ENCODE results near the gene TUBAL3. TPM values are rescaled to one million over a fixed set of nuclear protein-coding genes. Genes with fewer than 3 reads are reported as not detected.

Gene TUBAL3
- total RNA-seq, 8 experiments from 2014 or later: 0.18 to 0.38 TPM; not detected in 6

- in situ Hi-C loops (cut with MboI; ENCODE audit: low pct_unique_long_range_greater_than_20kb in 2 of 9, low sequenced_read_pairs in 9 of 9, unreplicated experiment in 9 of 9): loop anchor here in 3 of 9 experiments (5.0 to 25.0 kb wide), 3 partner anchors 179 to 606 kb away; partner anchors contain the start of gene AKR1E2 (in 1 of the 3)
- peaks cover 2 to 12% of the 10 kb centered on the region in 2 donors for H3K4me1 ChIP-seq (replicated peaks in 1 of 2)
- ATAC-seq (replicated peaks in 6 of 8): no peak
- 100% methylated on average over 1 of the region's 1 CpG; no CpG with 5 or more reads in 6 of the 10 experiments for WGBS, 10 experiments
- no peak overlapping the region for H3K27ac ChIP-seq
- H3K4me3 ChIP-seq: no peak overlapping the region
Observed at GRCh38 chr10:5442990-5443370, 38.4 kb upstream of the TUBAL3 start.

GRCh38 chr10:5442065-5442989 lies 37.7 kb upstream of the TUBAL3 start:
- in situ Hi-C loops (cut with MboI; ENCODE audit: low pct_unique_long_range_greater_than_20kb in 2 of 9, low sequenced_read_pairs in 9 of 9, unreplicated experiment in 9 of 9): loop anchor here in 3 of 9 experiments (5.0 to 25.0 kb wide), 3 partner anchors 180 to 605 kb away; partner anchors contain the start of gene AKR1E2 (in 1 of the 3)
- WGBS, 10 experiments: 26 to 100% (median 50%) methylated on average over 1 to 9 of the region's 9 CpGs
- Histone ChIP-seq H3K4me3 (no peak overlapping the region), H3K4me1 (replicated peaks in 1 of 2) (peaks cover 2 to 8% of the 10 kb centered on the region in 2 donors), H3K27ac (no peak overlapping the region)
- no peak for ATAC-seq (replicated peaks in 6 of 8)

- WGBS, 10 experiments: 61 to 90% (median 80%) methylated on average over 1 to 4 of the region's 4 CpGs; no CpG with 5 or more reads in 5 of the 10 experiments
- no peak for ATAC-seq (replicated peaks in 6 of 8)
- Histone ChIP-seq H3K27ac (no peak overlapping the region), H3K4me1 (replicated peaks in 1 of 2) (peaks cover 0 to 8% of the 10 kb centered on the region in 2 donors), H3K4me3 (no peak overlapping the region)
- in situ Hi-C loops (cut with MboI; ENCODE audit: low pct_unique_long_range_greater_than_20kb in 2 of 9, low sequenced_read_pairs in 9 of 9, unreplicated experiment in 9 of 9): loop anchor here in 3 of 9 experiments (5.0 to 25.0 kb wide), 3 partner anchors 181 to 604 kb away; partner anchors contain the start of gene AKR1E2 (in 1 of the 3)
Observed at GRCh38 chr10:5441106-5441505, 36.5 kb upstream of the TUBAL3 start.

- in situ Hi-C loops (cut with MboI; ENCODE audit: low pct_unique_long_range_greater_than_20kb in 2 of 9, low sequenced_read_pairs in 9 of 9, unreplicated experiment in 9 of 9): loop anchor here in 3 of 9 experiments (5.0 to 25.0 kb wide), 3 partner anchors 182 to 603 kb away; partner anchors contain the start of gene AKR1E2 (in 1 of the 3)
- ATAC-seq (replicated peaks in 6 of 8): no peak
- H3K27ac ChIP-seq: no peak overlapping the region
- WGBS, 10 experiments: 89 to 100% (median 100%) methylated on average over 1 to 2 of the region's 2 CpGs; no CpG with 5 or more reads in 3 of the 10 experiments
- peaks cover 0 to 8% of the 10 kb centered on the region in 2 donors for H3K4me1 ChIP-seq (replicated peaks in 1 of 2)
- H3K4me3 ChIP-seq: no peak overlapping the region
Observed at GRCh38 chr10:5440206-5440605, 35.6 kb upstream of the TUBAL3 start.

- 87 to 100% (median 95%) methylated on average over 2 to 3 of the region's 3 CpGs for WGBS, 10 experiments
- in situ Hi-C loops (cut with MboI; ENCODE audit: low pct_unique_long_range_greater_than_20kb in 2 of 9, low sequenced_read_pairs in 9 of 9, unreplicated experiment in 9 of 9): loop anchor here in 3 of 9 experiments (10.0 to 25.0 kb wide), 3 partner anchors 189 to 621 kb away; partner anchors contain the start of gene AKR1E2 (in 1 of the 3)
Observed at GRCh38 chr10:5435328-5435727, 30.7 kb upstream of the TUBAL3 start.

GRCh38 chr10:5434017-5434753 lies 29.6 kb upstream of the TUBAL3 start:
- in situ Hi-C loops (cut with MboI; ENCODE audit: low pct_unique_long_range_greater_than_20kb in 2 of 9, low sequenced_read_pairs in 9 of 9, unreplicated experiment in 9 of 9): loop anchor here in 3 of 9 experiments (10.0 to 25.0 kb wide), 3 partner anchors 191 to 619 kb away; partner anchors contain the start of gene AKR1E2 (in 1 of the 3)
- H3K4me3 ChIP-seq: no peak overlapping the region
- WGBS, 10 experiments: 21 to 83% (median 56%) methylated on average over 2 to 3 of the region's 3 CpGs
- no peaks in the 10 kb centered on the region for H3K4me1 ChIP-seq (replicated peaks in 1 of 2)
- ATAC-seq (replicated peaks in 6 of 8): peak in 5 of 8 experiments; percentile 48 to 93 (median 83)
- no peak overlapping the region for H3K27ac ChIP-seq

More at GRCh38 chr10:5435328-5435727, 30.7 kb upstream of the TUBAL3 start:
- ATAC-seq (replicated peaks in 6 of 8): no peak
- Histone ChIP-seq H3K4me3 (no peak overlapping the region), H3K27ac (no peak overlapping the region), H3K4me1 (replicated peaks in 1 of 2) (no peaks in the 10 kb centered on the region)

- no peak overlapping the region for H3K27ac ChIP-seq
- WGBS, 10 experiments: 70 to 100% (median 100%) methylated on average over 1 of the region's 1 CpG; no CpG with 5 or more reads in 4 of the 10 experiments
- in situ Hi-C loops (cut with MboI; ENCODE audit: low pct_unique_long_range_greater_than_20kb in 2 of 9, low sequenced_read_pairs in 9 of 9, unreplicated experiment in 9 of 9): loop anchor here in 3 of 9 experiments (10.0 to 25.0 kb wide), 3 partner anchors 192 to 618 kb away; partner anchors contain the start of gene AKR1E2 (in 1 of the 3)
- ATAC-seq (replicated peaks in 6 of 8): no peak
- no peaks in the 10 kb centered on the region for H3K4me1 ChIP-seq (replicated peaks in 1 of 2)
- H3K4me3 ChIP-seq: no peak overlapping the region
Observed at GRCh38 chr10:5433182-5433581, 28.6 kb upstream of the TUBAL3 start.

GRCh38 chr10:5428133-5428532 lies 23.5 kb upstream of the TUBAL3 start:
- in situ Hi-C loops (cut with MboI; ENCODE audit: low pct_unique_long_range_greater_than_20kb in 2 of 9, low sequenced_read_pairs in 9 of 9, unreplicated experiment in 9 of 9): loop anchor here in 1 of 9 experiments (25.0 kb wide), 1 partner anchor 591 kb away; the partner anchor contains the start of gene AKR1E2
- no peaks in the 10 kb centered on the region for H3K4me1 ChIP-seq (replicated peaks in 1 of 2)
- no peak for ATAC-seq (replicated peaks in 6 of 8)
- 50 to 100% (median 80%) methylated on average over 1 to 2 of the region's 2 CpGs; no CpG with 5 or more reads in 2 of the 10 experiments for WGBS, 10 experiments
- H3K27ac ChIP-seq: no peak overlapping the region
- H3K4me3 ChIP-seq: no peak overlapping the region

GRCh38 chr10:5424751-5425150 lies 20.1 kb upstream of the TUBAL3 start:
- ATAC-seq (replicated peaks in 6 of 8): no peak
- Histone ChIP-seq H3K4me3 (no peak overlapping the region), H3K27ac (no peak overlapping the region), H3K4me1 (replicated peaks in 1 of 2) (no peaks in the 10 kb centered on the region)
- 50 to 100% (median 93%) methylated on average over 1 to 3 of the region's 4 CpGs; no CpG with 5 or more reads in 1 of the 10 experiments for WGBS, 10 experiments
- in situ Hi-C loops (cut with MboI; ENCODE audit: low pct_unique_long_range_greater_than_20kb in 2 of 9, low sequenced_read_pairs in 9 of 9, unreplicated experiment in 9 of 9): loop anchor here in 1 of 9 experiments (25.0 kb wide), 1 partner anchor 587 kb away; the partner anchor contains the start of gene AKR1E2

- no peak for ATAC-seq (replicated peaks in 6 of 8)
- WGBS, 10 experiments: 19 to 100% (median 77%) methylated on average over 1 to 2 of the region's 2 CpGs; no CpG with 5 or more reads in 1 of the 10 experiments
Observed at GRCh38 chr10:5423771-5424170, 19.1 kb upstream of the TUBAL3 start.

GRCh38 chr10:5419466-5420094 lies 15.0 kb upstream of the TUBAL3 start:
- in situ Hi-C loops (cut with MboI; ENCODE audit: low pct_unique_long_range_greater_than_20kb in 2 of 9, low sequenced_read_pairs in 9 of 9, unreplicated experiment in 9 of 9): no loop called here
- Histone ChIP-seq H3K4me3 (no peak overlapping the region), H3K4me1 (replicated peaks in 1 of 2) (no peaks in the 10 kb centered on the region), H3K27ac (no peak overlapping the region)
- no peak for ATAC-seq (replicated peaks in 6 of 8)
- WGBS, 10 experiments: 80 to 100% (median 100%) methylated on average over 1 to 3 of the region's 3 CpGs

More at GRCh38 chr10:5423771-5424170, 19.1 kb upstream of the TUBAL3 start:
- Histone ChIP-seq H3K4me3 (no peak overlapping the region), H3K4me1 (replicated peaks in 1 of 2) (no peaks in the 10 kb centered on the region), H3K27ac (no peak overlapping the region)
- in situ Hi-C loops (cut with MboI; ENCODE audit: low pct_unique_long_range_greater_than_20kb in 2 of 9, low sequenced_read_pairs in 9 of 9, unreplicated experiment in 9 of 9): no loop called here

- Histone ChIP-seq H3K27ac (no peak overlapping the region), H3K4me3 (no peak overlapping the region), H3K4me1 (replicated peaks in 1 of 2) (peaks cover 0 to 5% of the 10 kb centered on the region in 2 donors)
- no peak for ATAC-seq (replicated peaks in 6 of 8)
- in situ Hi-C loops (cut with MboI; ENCODE audit: low pct_unique_long_range_greater_than_20kb in 2 of 9, low sequenced_read_pairs in 9 of 9, unreplicated experiment in 9 of 9): no loop called here
Observed at GRCh38 chr10:5418584-5418983, 14.0 kb upstream of the TUBAL3 start.

Measured in motor neuron (in vitro differentiated cells).